ENCODE results near the gene PNLIPRP2. TPM values are rescaled to one million over a fixed set of nuclear protein-coding genes. Genes with fewer than 3 reads are reported as not detected.
A peak's percentile ranks its signal among the peaks of the same experiment; 100 is the strongest.

The PNLIPRP2 gene
- total and polyA plus RNA-seq, 2 donors (not counting 1 experiment from before 2014, with no cell fraction given), result not detected

DNA sequence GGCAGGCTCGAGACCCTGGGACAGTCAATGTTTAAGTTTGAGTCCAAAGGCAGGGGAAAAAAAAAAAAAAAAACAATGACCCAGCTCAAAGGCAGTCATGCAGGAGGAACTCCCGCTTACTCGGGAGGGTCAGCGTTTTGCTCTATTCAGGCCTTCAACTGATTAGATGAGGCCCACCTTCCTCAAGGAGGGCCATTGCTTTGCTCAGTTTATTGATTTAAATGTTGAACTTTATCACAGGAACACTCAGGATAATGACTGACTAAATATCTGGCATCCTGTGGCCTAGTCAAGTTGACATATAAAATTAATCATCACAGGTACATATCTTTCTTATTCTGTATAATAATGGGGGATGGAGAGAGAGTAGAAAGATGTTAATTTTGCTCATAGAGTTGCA, 69.0 kb downstream of the PNLIPRP2 start:
- no peak overlapping the region for H2AFZ ChIP-seq (ENCODE audit: low read length)
- no peak overlapping the region for H3K27ac ChIP-seq (ENCODE audit: insufficient read depth, low read length)
- H3K79me2 ChIP-seq (ENCODE audit: control insufficient read depth, insufficient read depth, low read length), result no peaks in the 10 kb centered on the region
- H3K4me3 ChIP-seq (replicated peaks in 1 of 4; ENCODE audit: control extremely low read depth in 1 of 4, insufficient read depth in 1 of 4, low read depth in 3 of 4, low read length in 4 of 4), result no peak overlapping the region
- peaks cover 2% of the 10 kb centered on the region for H3K36me3 ChIP-seq (ENCODE audit: control insufficient read depth, insufficient read depth, low read length)
- no peaks in the 10 kb centered on the region for H3K27me3 ChIP-seq (ENCODE audit: control insufficient read depth, insufficient read depth, low read length)
- no peaks in the 10 kb centered on the region for H3K9me3 ChIP-seq (ENCODE audit: control insufficient read depth, insufficient read depth, low read depth, low read length)
- no peak overlapping the region for H3K4me2 ChIP-seq (ENCODE audit: extremely low read depth, insufficient read depth, low read length)
- TF ChIP-seq, protein P1, sequence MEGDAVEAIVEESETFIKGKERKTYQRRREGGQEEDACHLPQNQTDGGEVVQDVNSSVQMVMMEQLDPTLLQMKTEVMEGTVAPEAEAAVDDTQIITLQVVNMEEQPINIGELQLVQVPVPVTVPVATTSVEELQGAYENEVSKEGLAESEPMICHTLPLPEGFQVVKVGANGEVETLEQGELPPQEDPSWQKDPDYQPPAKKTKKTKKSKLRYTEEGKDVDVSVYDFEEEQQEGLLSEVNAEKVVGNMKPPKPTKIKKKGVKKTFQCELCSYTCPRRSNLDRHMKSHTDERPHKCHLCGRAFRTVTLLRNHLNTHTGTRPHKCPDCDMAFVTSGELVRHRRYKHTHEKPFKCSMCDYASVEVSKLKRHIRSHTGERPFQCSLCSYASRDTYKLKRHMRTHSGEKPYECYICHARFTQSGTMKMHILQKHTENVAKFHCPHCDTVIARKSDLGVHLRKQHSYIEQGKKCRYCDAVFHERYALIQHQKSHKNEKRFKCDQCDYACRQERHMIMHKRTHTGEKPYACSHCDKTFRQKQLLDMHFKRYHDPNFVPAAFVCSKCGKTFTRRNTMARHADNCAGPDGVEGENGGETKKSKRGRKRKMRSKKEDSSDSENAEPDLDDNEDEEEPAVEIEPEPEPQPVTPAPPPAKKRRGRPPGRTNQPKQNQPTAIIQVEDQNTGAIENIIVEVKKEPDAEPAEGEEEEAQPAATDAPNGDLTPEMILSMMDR (conservative IDR thresholded peaks at IDR 0.05 in 1 of 2, IDR thresholded peaks at IDR 0.05 in 1 of 2; ENCODE audit: low read depth in 1 of 2, low read length in 2 of 2), result no peak
- TF ChIP-seq EZH2 (IDR thresholded peaks at IDR 0.05; ENCODE audit: low read length, missing control alignments), result no peak
- no peak for DNase-seq (ENCODE audit: low read depth in 2 of 2)
- no peak overlapping the region for H3K9ac ChIP-seq (ENCODE audit: insufficient read depth, low read length)
- H3K4me1 ChIP-seq (ENCODE audit: control insufficient read depth, extremely low read depth, insufficient read depth, low read length), result peaks cover 19% of the 10 kb centered on the region
- no peaks in the 10 kb centered on the region for H4K20me1 ChIP-seq (ENCODE audit: control insufficient read depth, extremely low read depth, insufficient read depth, low read length)

DNA sequence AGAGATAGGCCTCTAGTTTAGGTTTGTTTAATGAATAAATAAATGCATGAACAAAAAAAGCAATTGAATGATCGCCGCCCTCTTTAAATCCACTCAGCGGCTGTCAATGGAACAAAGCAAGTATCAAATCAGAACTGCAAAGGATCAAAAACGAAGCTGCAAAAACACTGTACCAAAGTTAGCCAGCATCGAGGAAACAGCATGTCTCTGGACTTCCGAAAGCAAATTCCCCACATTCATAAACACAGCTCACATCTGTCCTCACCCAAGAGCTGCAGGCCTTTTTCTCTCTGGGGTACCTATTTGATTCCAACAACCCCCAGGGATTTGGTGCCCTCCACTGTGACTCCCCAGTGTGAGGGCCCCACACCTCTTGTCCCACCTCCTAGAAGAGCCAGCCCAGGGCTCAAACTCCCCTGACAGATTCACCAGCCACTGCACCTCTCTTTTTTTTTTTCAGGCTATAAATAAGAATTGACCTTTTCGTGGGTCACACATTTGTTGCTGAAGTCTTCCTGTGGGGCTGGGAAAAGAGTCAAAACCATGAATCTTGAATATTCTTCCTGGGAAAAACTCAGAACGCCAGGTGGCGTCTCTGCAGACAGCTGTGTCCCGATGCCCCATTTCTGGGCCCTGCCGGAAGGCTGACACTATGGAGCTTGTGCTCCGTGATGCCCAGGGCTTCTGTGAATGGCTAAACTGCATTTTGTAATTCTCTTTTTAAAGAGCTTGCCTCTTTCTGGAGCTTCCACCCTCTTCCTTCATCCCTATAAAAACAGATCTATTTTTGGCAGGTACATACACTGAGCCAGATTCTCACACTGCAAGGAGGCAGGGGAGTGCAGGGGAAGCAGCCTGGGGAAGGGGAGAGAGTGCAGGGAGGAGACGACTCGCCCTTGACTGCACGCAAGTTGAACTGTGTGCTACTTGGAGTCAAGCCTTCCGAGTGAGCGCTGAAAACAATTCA, 69.9 kb downstream of the PNLIPRP2 start:
- Histone ChIP-seq H3K79me2 (ENCODE audit: control insufficient read depth, insufficient read depth, low read length) (no peaks in the 10 kb centered on the region), H2AFZ (ENCODE audit: low read length) (no peak overlapping the region), H3K4me2 (ENCODE audit: extremely low read depth, insufficient read depth, low read length) (no peak overlapping the region), H3K27me3 (ENCODE audit: control insufficient read depth, insufficient read depth, low read length) (no peaks in the 10 kb centered on the region), H3K36me3 (ENCODE audit: control insufficient read depth, insufficient read depth, low read length) (peaks cover 2% of the 10 kb centered on the region), H3K9me3 (ENCODE audit: control insufficient read depth, insufficient read depth, low read depth, low read length) (no peaks in the 10 kb centered on the region), H3K9ac (ENCODE audit: insufficient read depth, low read length) (no peak overlapping the region), H3K4me3 (replicated peaks in 1 of 4; ENCODE audit: control extremely low read depth in 1 of 4, insufficient read depth in 1 of 4, low read depth in 3 of 4, low read length in 4 of 4) (no peak overlapping the region), H3K27ac (ENCODE audit: insufficient read depth, low read length) (no peak overlapping the region), H4K20me1 (ENCODE audit: control insufficient read depth, extremely low read depth, insufficient read depth, low read length) (no peaks in the 10 kb centered on the region), H3K4me1 (ENCODE audit: control insufficient read depth, extremely low read depth, insufficient read depth, low read length) (peaks cover 19% of the 10 kb centered on the region)
- TF ChIP-seq, protein P1 (conservative IDR thresholded peaks at IDR 0.05 in 1 of 2, IDR thresholded peaks at IDR 0.05 in 1 of 2; ENCODE audit: low read depth in 1 of 2, low read length in 2 of 2), result peak; percentile 38 to 41
- TF ChIP-seq EZH2 (IDR thresholded peaks at IDR 0.05; ENCODE audit: low read length, missing control alignments), result no peak
- DNase-seq (ENCODE audit: low read depth in 2 of 2), result peak; percentile 9 to 39

DNA sequence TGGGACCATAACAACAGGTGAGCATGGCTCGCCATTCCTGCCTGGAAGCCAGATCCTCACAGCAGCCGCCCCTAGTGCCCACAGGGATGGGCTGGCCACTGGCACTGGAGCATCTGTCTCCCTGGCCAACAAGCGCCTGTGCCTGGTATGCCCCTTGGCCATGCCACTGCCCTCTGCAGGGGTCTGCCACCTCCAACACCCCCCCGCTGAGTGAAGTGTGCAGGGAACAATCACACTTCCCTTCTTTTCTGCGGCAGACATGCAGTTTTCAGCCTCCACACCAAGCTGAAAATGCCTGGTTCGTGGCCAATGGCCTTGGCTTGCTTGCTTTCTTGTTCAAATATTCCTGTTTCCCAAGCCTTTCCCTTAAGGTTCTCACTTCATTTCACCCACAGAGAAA, 70.9 kb downstream of the PNLIPRP2 start:
- H3K4me3 ChIP-seq (replicated peaks in 1 of 4; ENCODE audit: control extremely low read depth in 1 of 4, insufficient read depth in 1 of 4, low read depth in 3 of 4, low read length in 4 of 4), result no peak overlapping the region
- no peaks in the 10 kb centered on the region for H3K79me2 ChIP-seq (ENCODE audit: control insufficient read depth, insufficient read depth, low read length)
- no peaks in the 10 kb centered on the region for H4K20me1 ChIP-seq (ENCODE audit: control insufficient read depth, extremely low read depth, insufficient read depth, low read length)
- H3K9me3 ChIP-seq (ENCODE audit: control insufficient read depth, insufficient read depth, low read depth, low read length), result no peaks in the 10 kb centered on the region
- H3K4me2 ChIP-seq (ENCODE audit: extremely low read depth, insufficient read depth, low read length), result no peak overlapping the region
- peaks cover 19% of the 10 kb centered on the region for H3K4me1 ChIP-seq (ENCODE audit: control insufficient read depth, extremely low read depth, insufficient read depth, low read length)
- TF ChIP-seq, protein P1 (conservative IDR thresholded peaks at IDR 0.05 in 1 of 2, IDR thresholded peaks at IDR 0.05 in 1 of 2; ENCODE audit: low read depth in 1 of 2, low read length in 2 of 2), result no peak
- TF ChIP-seq EZH2 (IDR thresholded peaks at IDR 0.05; ENCODE audit: low read length, missing control alignments), result no peak
- H2AFZ ChIP-seq (ENCODE audit: low read length), result no peak overlapping the region
- no peaks in the 10 kb centered on the region for H3K27me3 ChIP-seq (ENCODE audit: control insufficient read depth, insufficient read depth, low read length)
- no peak overlapping the region for H3K9ac ChIP-seq (ENCODE audit: insufficient read depth, low read length)
- H3K36me3 ChIP-seq (ENCODE audit: control insufficient read depth, insufficient read depth, low read length), result peaks cover 3% of the 10 kb centered on the region
- peak; percentile 3 to 29 for DNase-seq (ENCODE audit: low read depth in 2 of 2)
- H3K27ac ChIP-seq (ENCODE audit: insufficient read depth, low read length), result no peak overlapping the region

Measured in fibroblast of lung (primary cell).